ENCODE results near the gene SMCO3. TPM values are rescaled to one million over a fixed set of nuclear protein-coding genes. Genes with fewer than 3 reads are reported as not detected.

Gene SMCO3
- not detected in 2 replicates for total RNA-seq

DNA sequence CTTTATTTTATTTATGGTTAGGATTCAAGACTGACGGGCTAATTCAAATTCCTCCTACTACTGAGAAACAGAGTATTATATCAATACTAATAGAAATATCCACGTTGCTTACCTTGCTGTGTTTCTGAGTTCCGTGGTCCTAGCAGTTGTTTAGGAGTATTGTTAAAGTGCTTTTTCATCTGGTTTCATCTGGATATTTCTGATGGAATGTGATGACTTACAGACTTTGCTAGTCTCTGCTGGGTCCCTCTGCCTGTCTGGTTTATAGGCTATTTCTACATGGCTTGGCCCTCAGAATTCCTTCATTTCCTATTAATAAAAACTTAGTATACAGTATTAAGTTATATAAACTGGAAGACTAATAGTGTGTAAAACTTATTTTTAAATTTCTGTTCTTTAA is at the start of gene SMCO3:
TSS of gene SMCO3 (minus strand) at position 169 of the 400 bp plus-strand sequence. CDS start 7,502 bp downstream, outside the sequence.
- Mint-ChIP-seq H3K4me1 (peaks cover 15% of the 10 kb centered on the region), H3K36me3 (ENCODE audit: low read depth) (no peaks in the 10 kb centered on the region), H3K9me3 (peaks cover 3% of the 10 kb centered on the region), H3K27me3 (peaks cover 7% of the 10 kb centered on the region), H3K4me3 (no peak within 1 kb of the TSS), H3K27ac (no peak within 1 kb of the TSS)
- DNase-seq: no peak
- intact Hi-C loops (cut with micrococcal nuclease): no loop called here

DNA sequence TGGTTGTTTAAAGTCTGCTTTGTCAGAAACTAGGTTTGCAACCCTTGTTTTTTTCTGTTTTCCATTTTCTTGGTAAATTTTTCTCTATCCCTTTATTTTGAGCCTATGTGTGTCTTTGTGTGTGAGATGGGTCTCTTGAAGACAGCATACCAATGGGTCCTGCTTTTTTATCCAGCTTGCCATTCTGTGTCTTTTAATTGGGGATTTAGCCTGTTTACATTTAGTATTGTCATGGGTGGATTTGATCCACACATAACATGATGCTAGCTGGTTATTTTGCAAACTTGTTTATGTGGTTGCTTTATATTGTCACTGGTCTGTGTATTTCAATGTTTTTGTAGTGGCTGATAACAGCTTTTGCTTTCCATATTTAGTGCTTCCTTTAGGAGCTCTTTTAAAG is 46.5 kb upstream of the SMCO3 start:
- Mint-ChIP-seq H3K4me1 (no peaks in the 10 kb centered on the region), H3K27me3 (peaks cover 7% of the 10 kb centered on the region), H3K9me3 (peaks cover 37% of the 10 kb centered on the region), H3K4me3 (no peak overlapping the region), H3K27ac (no peak overlapping the region), H3K36me3 (ENCODE audit: low read depth) (peaks cover 2% of the 10 kb centered on the region)
- intact Hi-C loops (cut with micrococcal nuclease): no loop called here
- no peak for DNase-seq

DNA sequence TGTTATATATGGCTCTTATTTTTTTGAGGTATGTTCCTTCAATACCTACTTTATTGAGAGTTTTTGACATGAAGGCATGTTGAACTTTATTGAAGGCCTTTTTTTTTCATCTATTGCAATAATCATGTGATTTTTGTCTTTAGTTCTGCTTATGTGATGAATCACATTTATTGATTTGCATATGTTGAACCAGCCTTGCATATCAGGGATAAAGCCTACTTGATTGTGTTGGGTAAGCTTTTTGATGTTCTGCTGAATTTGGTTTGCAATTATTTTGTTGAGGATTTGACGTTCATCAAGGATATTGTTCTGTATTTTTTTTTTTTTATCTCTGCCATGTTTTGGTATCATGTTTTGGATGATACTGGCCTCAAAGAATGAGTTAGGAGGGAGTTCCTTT is 44.5 kb upstream of the SMCO3 start:
- no peak for DNase-seq
- H3K4me1 Mint-ChIP-seq: no peaks in the 10 kb centered on the region
- intact Hi-C loops (cut with micrococcal nuclease): no loop called here
- H3K9me3 Mint-ChIP-seq: peaks cover 32% of the 10 kb centered on the region
- peaks cover 2% of the 10 kb centered on the region for H3K36me3 Mint-ChIP-seq (ENCODE audit: low read depth)
- peaks cover 2% of the 10 kb centered on the region for H3K27me3 Mint-ChIP-seq
- no peak overlapping the region for H3K27ac Mint-ChIP-seq
- H3K4me3 Mint-ChIP-seq: no peak overlapping the region

DNA sequence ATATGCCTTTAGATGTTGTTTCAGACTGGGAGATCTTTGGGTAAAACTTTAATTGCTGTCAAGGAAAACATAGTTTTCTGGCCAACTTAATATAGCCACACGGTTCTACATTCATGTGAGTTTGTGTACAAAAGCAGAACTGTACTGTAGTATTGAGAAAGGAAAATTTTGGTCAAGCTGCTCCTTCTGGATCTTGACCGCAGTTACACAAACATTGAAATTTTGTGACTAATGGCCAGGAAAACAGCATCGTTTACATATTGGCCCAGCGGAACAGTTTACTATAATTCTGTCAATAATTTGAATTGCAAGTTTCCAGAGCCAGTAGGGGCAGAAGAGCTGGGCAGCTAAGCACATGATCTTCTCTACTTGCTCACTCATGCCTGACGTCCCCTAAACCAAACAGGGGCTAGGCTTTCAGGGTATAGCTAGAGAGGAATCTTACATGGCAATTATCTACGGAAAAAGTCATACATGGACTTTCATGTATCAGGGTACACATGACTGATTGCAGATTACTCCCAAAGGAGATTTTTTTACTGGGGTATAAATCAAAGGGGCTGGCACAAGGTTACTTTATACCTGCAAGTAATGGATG is 40.7 kb upstream of the SMCO3 start:
- intact Hi-C loops (cut with micrococcal nuclease): no loop called here
- H3K4me3 Mint-ChIP-seq: no peak overlapping the region
- H3K36me3 Mint-ChIP-seq (ENCODE audit: low read depth): peaks cover 2% of the 10 kb centered on the region
- H3K27me3 Mint-ChIP-seq: peaks cover 2% of the 10 kb centered on the region
- H3K4me1 Mint-ChIP-seq: no peaks in the 10 kb centered on the region
- H3K27ac Mint-ChIP-seq: no peak overlapping the region
- peaks cover 16% of the 10 kb centered on the region for H3K9me3 Mint-ChIP-seq
- no peak for DNase-seq

DNA sequence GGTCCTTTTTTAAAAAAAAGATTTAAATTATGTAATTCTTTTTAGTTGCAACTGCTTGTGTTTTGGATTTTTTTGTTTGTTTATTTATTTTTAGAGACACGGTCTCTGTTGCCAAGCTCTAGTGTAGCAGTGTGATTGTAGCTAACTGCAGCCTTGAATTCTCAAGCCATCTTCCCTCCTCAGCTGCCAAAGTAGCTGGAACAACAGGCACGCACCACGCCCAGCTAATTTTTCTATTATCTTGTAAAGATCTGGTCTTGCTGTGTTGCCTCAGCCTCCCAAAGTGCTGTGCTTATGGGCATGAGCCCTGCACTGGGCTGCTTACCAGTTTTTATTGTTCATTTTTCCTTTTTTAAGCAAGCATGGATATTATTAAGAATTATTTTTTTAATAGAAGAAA is 40.0 kb upstream of the SMCO3 start:
- Mint-ChIP-seq H3K27ac (no peak overlapping the region), H3K4me1 (no peaks in the 10 kb centered on the region), H3K9me3 (peaks cover 10% of the 10 kb centered on the region), H3K36me3 (ENCODE audit: low read depth) (no peaks in the 10 kb centered on the region), H3K27me3 (peaks cover 2% of the 10 kb centered on the region), H3K4me3 (no peak overlapping the region)
- no peak for DNase-seq
- intact Hi-C loops (cut with micrococcal nuclease): no loop called here

DNA sequence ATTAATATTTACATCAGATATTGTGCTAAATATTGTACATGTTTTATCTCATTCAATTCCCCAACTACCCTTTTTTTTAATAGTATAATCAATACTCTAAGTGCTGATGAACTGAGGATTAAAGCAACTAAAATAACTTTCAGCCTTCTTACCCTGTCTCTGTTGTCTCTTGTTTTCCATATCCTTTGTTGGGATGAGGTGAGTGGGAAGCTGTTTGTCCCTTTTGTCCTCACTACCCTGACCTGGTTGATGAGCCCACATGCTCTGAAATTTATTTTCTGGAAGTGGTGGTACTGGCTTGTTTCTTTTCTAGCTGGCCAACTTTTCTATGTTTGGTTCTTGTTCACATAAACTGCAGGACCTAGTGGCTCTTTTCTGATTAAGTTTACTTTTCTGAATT is 38.9 kb upstream of the SMCO3 start:
- DNase-seq: no peak
- Mint-ChIP-seq H3K27ac (no peak overlapping the region), H3K36me3 (ENCODE audit: low read depth) (no peaks in the 10 kb centered on the region), H3K27me3 (peaks cover under 1% of the 10 kb centered on the region), H3K4me3 (no peak overlapping the region), H3K4me1 (no peaks in the 10 kb centered on the region), H3K9me3 (peaks cover under 1% of the 10 kb centered on the region)
- intact Hi-C loops (cut with micrococcal nuclease): no loop called here

DNA sequence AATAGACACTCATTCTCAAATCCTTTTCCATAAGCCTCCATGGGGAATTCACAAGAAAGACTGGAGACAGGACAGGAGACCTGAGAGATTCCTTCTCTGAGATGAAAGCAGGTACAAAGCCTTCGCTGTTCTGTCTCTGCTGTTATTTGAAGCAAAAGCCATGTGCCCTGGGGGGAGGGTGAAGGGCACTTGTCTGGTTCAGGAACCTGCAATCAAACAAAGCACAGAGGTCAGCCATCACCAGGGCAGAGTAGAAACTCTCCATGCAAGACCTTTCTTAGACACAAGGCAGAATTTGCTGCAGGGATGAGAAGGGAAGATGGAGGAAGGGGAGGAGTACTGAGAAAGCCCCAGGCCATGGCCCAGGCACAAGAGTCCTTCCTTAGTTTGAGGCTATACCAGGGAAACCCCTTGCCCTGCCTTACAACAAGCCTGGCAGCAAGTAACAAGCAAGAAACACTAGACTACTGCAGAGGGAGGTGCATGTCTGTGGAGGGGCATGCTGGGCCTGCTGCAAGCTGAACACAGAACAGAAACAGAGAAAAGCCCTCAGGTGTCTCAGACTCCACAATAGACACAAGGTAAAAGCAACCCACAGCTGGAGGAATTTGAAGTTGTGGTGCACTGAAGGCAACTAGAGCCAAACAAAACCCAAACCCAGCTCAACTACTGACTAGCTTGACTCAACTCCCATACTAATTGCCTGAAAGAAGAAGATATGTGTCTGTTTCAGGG is 37.1 kb upstream of the SMCO3 start:
- Mint-ChIP-seq H3K36me3 (ENCODE audit: low read depth) (no peaks in the 10 kb centered on the region), H3K4me1 (peaks cover 3% of the 10 kb centered on the region), H3K27ac (no peak overlapping the region), H3K9me3 (no peaks in the 10 kb centered on the region), H3K27me3 (no peaks in the 10 kb centered on the region), H3K4me3 (no peak overlapping the region)
- intact Hi-C loops (cut with micrococcal nuclease): no loop called here
- DNase-seq: no peak

DNA sequence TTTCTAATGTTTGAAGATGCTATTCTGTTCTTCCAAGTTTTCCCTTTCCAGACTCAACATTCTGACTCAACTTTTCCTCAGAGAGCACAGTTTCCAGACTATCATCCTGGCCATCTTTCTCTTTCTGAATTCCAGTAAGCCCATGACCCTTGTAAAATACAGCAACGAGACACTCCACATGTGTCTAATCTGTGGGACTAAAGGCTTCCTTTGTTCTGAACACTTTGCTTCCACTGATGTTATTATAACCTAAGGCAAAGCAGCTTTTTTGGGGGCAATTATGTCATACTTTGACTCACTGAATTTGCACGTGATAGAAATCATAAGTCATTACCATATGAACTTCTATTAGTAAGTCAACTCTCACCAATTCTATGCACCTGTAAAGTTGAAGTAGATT is 35.7 kb upstream of the SMCO3 start:
- Mint-ChIP-seq H3K9me3 (no peaks in the 10 kb centered on the region), H3K4me3 (no peak overlapping the region), H3K4me1 (peaks cover 5% of the 10 kb centered on the region), H3K36me3 (ENCODE audit: low read depth) (no peaks in the 10 kb centered on the region), H3K27me3 (no peaks in the 10 kb centered on the region), H3K27ac (no peak overlapping the region)
- DNase-seq: no peak
- intact Hi-C loops (cut with micrococcal nuclease): loop anchor here (5.0 kb wide), 1 partner anchor 63 kb away; no protein-coding TSS in a partner anchor

DNA sequence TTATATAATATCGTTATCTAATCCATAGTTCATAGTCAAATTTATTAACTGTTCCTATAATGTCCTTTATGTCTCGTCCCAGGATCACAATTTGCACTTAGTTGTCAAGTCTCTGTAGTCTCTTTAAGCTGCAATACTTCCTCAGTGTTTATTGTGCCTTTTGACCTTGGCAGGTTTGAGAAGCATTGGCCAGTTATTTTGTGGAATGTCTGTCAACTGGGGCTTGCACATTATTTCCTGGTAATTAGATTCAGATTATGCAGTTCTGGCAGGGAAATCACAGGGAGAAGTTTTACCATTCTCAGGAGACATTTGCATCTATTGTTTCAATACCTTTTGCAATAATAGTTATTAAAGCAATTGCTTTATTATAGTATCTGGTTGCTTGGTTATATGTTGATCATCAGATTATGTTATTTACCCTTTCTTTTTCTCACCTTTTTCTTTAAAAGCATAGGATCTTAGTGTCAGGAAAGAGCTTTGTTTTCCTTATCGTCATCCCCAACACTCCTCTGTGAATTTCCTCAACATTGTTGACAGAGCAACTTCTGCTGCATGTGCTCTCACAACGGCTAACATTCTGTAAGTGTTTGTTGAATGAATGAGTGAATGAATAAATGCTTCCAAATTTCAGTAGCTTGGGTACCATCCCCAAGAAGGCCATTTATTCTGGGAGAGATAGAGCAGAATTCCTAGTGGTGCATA is 33.0 kb upstream of the SMCO3 start:
- Mint-ChIP-seq H3K36me3 (ENCODE audit: low read depth) (no peaks in the 10 kb centered on the region), H3K4me3 (no peak overlapping the region), H3K9me3 (no peaks in the 10 kb centered on the region), H3K27me3 (peaks cover 2% of the 10 kb centered on the region), H3K27ac (no peak overlapping the region), H3K4me1 (peaks cover 5% of the 10 kb centered on the region)
- intact Hi-C loops (cut with micrococcal nuclease): loop anchor here (5.0 kb wide), 1 partner anchor 65 kb away; no protein-coding TSS in a partner anchor
- DNase-seq: no peak

DNA sequence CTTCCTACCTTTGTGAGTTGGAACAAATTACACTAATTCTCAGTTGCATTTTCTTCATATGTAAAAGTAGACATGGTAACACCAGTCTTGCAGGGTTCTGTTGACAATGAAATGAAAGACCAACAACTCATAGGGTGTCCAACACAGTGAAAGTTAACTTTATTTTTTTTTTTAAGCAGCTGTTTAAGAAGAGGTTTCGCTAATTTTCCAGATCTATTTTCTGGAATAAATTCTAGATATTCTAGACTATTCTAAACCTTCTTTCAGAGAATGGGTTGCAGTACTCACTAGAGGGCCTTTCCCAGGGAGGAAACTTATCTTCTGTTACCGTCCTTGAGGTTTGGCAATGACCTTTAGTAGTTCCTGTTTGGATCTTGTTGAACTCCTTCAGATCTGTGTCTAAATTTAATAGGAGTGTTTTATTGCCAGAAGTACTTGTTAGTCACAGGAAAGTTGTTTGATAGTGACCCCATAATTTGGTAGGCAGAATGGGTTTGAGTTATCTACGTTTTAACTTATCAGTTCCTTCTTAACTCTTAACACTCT is 32.1 kb upstream of the SMCO3 start:
- peaks cover 2% of the 10 kb centered on the region for H3K27me3 Mint-ChIP-seq
- intact Hi-C loops (cut with micrococcal nuclease): loop anchor here (5.0 kb wide), 1 partner anchor 66 kb away; no protein-coding TSS in a partner anchor
- no peak overlapping the region for H3K27ac Mint-ChIP-seq
- H3K4me3 Mint-ChIP-seq: no peak overlapping the region
- H3K36me3 Mint-ChIP-seq (ENCODE audit: low read depth): no peaks in the 10 kb centered on the region
- peaks cover 5% of the 10 kb centered on the region for H3K4me1 Mint-ChIP-seq
- DNase-seq: no peak
- no peaks in the 10 kb centered on the region for H3K9me3 Mint-ChIP-seq

DNA sequence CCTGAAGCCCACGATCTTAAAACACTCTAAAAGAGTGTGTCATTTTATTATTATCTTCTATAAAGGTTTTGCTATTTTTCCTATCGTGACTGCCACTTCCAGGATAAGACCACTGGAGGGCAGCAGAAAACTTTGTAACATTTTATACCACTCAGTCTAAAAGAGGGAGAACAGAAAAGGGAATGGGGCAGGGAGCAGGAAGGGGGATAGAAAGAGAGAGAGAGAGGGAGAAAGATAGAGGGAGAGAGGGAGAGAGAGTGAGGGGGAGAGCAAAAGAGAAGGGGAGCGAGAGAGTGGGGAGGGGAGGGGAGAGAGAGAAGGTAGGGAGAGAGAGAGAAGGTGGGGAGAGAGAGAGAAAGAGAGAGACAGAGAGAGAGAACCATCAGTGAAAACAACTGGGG is 31.4 kb upstream of the SMCO3 start:
- Mint-ChIP-seq H3K9me3 (no peaks in the 10 kb centered on the region), H3K27me3 (peaks cover 2% of the 10 kb centered on the region), H3K4me1 (peaks cover 5% of the 10 kb centered on the region), H3K36me3 (ENCODE audit: low read depth) (no peaks in the 10 kb centered on the region), H3K27ac (no peak overlapping the region), H3K4me3 (no peak overlapping the region)
- intact Hi-C loops (cut with micrococcal nuclease): loop anchor here (1.0 to 5.0 kb wide), 2 partner anchors 67 to 150 kb away; no protein-coding TSS in a partner anchor
- DNase-seq: peak; percentile 82

DNA sequence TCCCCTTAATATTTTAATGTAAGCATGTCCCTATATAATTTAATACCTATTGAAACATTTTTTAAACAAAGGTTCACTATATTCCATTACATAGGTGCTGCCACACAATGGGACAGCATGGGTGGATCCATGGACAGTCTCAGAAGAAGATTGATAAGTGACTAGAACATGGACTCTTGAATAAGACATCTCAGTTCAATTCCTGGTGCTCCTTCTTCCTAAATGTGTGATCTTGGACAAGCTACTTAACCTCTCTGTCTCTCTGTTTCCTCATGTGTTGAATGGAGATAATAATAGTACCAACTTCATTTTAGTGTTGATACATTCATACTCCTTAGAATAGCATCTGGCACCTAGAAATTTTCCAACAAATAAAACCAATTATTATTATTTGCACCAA is 30.4 kb upstream of the SMCO3 start:
- Mint-ChIP-seq H3K4me3 (no peak overlapping the region), H3K4me1 (peaks cover 5% of the 10 kb centered on the region), H3K27ac (no peak overlapping the region), H3K27me3 (peaks cover 2% of the 10 kb centered on the region), H3K36me3 (ENCODE audit: low read depth) (no peaks in the 10 kb centered on the region), H3K9me3 (no peaks in the 10 kb centered on the region)
- intact Hi-C loops (cut with micrococcal nuclease): loop anchor here (5.0 kb wide), 2 partner anchors 122 to 378 kb away; partner anchors contain the start of gene RERG
- DNase-seq: no peak

DNA sequence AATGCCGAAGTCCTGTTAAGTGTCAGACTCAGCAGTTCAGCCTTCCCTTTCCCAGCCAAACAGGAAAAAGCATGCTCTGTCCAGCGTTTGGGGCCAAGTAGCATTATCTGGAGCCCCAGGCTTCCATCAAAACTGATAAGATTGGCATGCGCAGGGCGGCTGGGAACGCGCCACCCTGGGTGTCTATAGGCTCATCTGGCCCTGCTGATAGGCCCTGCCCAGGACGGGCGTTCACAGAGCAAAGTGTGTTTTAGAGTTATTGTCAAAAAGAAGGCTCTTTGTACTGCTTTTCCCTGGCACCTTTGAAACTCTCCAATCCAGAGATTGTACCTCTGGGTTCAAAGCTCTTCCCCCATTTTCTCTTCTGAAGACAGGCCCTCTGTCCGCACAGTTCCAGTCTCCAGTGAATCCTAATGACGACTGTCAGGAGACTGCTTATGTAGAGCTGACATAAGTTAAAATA is 29.5 kb upstream of the SMCO3 start, which contains the start of gene ART4:
TSS of gene ART4 (minus strand) at position 102 of the 463 bp plus-strand sequence. CDS start 413 bp downstream, outside the sequence.
- peaks cover 6% of the 10 kb centered on the region for H3K27me3 Mint-ChIP-seq
- peaks cover 5% of the 10 kb centered on the region for H3K4me1 Mint-ChIP-seq
- DNase-seq: no peak
- H3K9me3 Mint-ChIP-seq: no peaks in the 10 kb centered on the region
- H3K36me3 Mint-ChIP-seq (ENCODE audit: low read depth): no peaks in the 10 kb centered on the region
- H3K27ac Mint-ChIP-seq: no peak within 1 kb of the TSS
- no peak within 1 kb of the TSS for H3K4me3 Mint-ChIP-seq
- intact Hi-C loops (cut with micrococcal nuclease): loop anchor here (5.0 kb wide), 2 partner anchors 121 to 379 kb away; partner anchors contain the start of gene RERG
